IMR-90 (cell line): ENCODE results near the gene TAF1. TPM values are rescaled to one million over a fixed set of nuclear protein-coding genes. Genes with fewer than 3 reads are reported as not detected.

ENCODE experiments used
- ATAC-seq: fragments of 200-7000 bp; cut with Tn5 transposase; 2 replicates; pipeline ENCODE4 v1.9.1; 2020; ENCODE audit warnings: low read depth, mild to moderate bottlenecking, moderate library complexity
- BruUV-seq: library from RNA; stranded (reverse); fragments of 400-500 nt; replicated peaks from 2 replicates; lab custom pipeline; 2021; lab: Mats Ljungman, UMichigan
- CTCF ChIA-PET: fragments of 300-600 bp; formaldehyde crosslinking; extraction: SDS; loops from one replicate; lab custom pipeline; 2021; ENCODE audit warnings: antibody characterized with exemption; lab: Yijun Ruan, JAX
- POLR2A ChIA-PET: fragments of 300-600 bp; sonication (Branson Sonifier 250); formaldehyde crosslinking; loops from one replicate; lab custom pipeline; 2022; ENCODE audit warnings: antibody characterized with exemption; ENCODE audit not compliant: unreplicated experiment; lab: Charles Lee
- DNase-seq: peaks from one replicate; pipeline ENCODE4 v3.0.0; 2013
- H2AFZ ChIP-seq: replicated peaks from 2 replicates; pipeline ENCODE3; 2013; ENCODE audit warnings: low read length, mild to moderate bottlenecking; ENCODE audit not compliant: poor library complexity
- H2AK5ac ChIP-seq: 2 replicates; pipeline ENCODE4 v1.6.1; 2013; ENCODE audit warnings: low read depth, low read length, inconsistent platforms
- H2AK9ac ChIP-seq: replicated peaks from 2 replicates; pipeline ENCODE3; 2013; ENCODE audit warnings: mild to moderate bottlenecking, low read depth, low read length, moderate library complexity; ENCODE audit not compliant: poor library complexity
- H2BK120ac ChIP-seq: 2 replicates; pipeline ENCODE4 v1.6.1; 2013; ENCODE audit warnings: low read depth, low read length, inconsistent platforms
- H2BK15ac ChIP-seq: 3 replicates; pipeline ENCODE4 v1.6.1; 2013; ENCODE audit warnings: low read depth, low read length, inconsistent platforms
- H2BK20ac ChIP-seq: 2 replicates; pipeline ENCODE4 v1.6.1; 2013; ENCODE audit warnings: low read depth, mild to moderate bottlenecking, inconsistent platforms, low read length, moderate library complexity
- H2BK5ac ChIP-seq: 2 replicates; pipeline ENCODE4 v1.6.1; 2013; ENCODE audit warnings: mild to moderate bottlenecking, low read depth, low read length, inconsistent platforms; ENCODE audit not compliant: poor library complexity, severe bottlenecking
- H3K14ac ChIP-seq: replicated peaks from 2 replicates; pipeline ENCODE4 v1.6.1; 2013; ENCODE audit warnings: low read depth, low read length, inconsistent platforms
- H3K18ac ChIP-seq: 2 replicates; pipeline ENCODE4 v1.6.1; 2013; ENCODE audit warnings: low read depth, low read length, control low read depth
- H3K23ac ChIP-seq: 2 replicates; pipeline ENCODE4 v1.6.1; 2013; ENCODE audit warnings: low read depth, low read length, inconsistent platforms
- H3K27ac ChIP-seq: 2 replicates; pipeline ENCODE4 v1.5.1; 2013; ENCODE audit warnings: mild to moderate bottlenecking, control low read depth, low read length; ENCODE audit not compliant: insufficient read depth
- H3K27me3 ChIP-seq: 2 replicates; pipeline ENCODE4 v1.6.1; 2013; ENCODE audit warnings: low read length; ENCODE audit not compliant: control insufficient read depth, insufficient read depth
- H3K36me3 ChIP-seq: 2 replicates; pipeline ENCODE4 v1.6.1; 2013; ENCODE audit warnings: low read length, mixed read lengths; ENCODE audit not compliant: control insufficient read depth, insufficient read depth
- H3K4ac ChIP-seq: 2 replicates; pipeline ENCODE4 v1.6.1; 2013; ENCODE audit warnings: low read depth, low read length, inconsistent platforms
- H3K4me1 ChIP-seq: 2 replicates; pipeline ENCODE4 v1.6.1; 2013; ENCODE audit warnings: low read length, mixed read lengths; ENCODE audit not compliant: control insufficient read depth, insufficient read depth
- H3K4me2 ChIP-seq: 2 replicates; pipeline ENCODE4 v1.6.1; 2013; ENCODE audit warnings: low read depth, mild to moderate bottlenecking, control low read depth, low read length, moderate library complexity
- H3K4me3 ChIP-seq: 2 replicates; pipeline ENCODE4 v1.5.1; 2013; ENCODE audit warnings: low read depth, mild to moderate bottlenecking, control low read depth, low read length, moderate library complexity; ENCODE audit not compliant: insufficient read depth
- H3K56ac ChIP-seq: 2 replicates; pipeline ENCODE4 v1.6.1; 2013; ENCODE audit warnings: low read length, inconsistent platforms; ENCODE audit not compliant: insufficient read depth; ENCODE audit errors: extremely low read depth
- H3K79me1 ChIP-seq, 2 experiments: 2 replicates each; pipeline ENCODE4 v1.6.1; 2013; ENCODE audit warnings: low read length in 2 of 2, inconsistent platforms in 1 of 2, low read depth in 1 of 2
- H3K9ac ChIP-seq: 2 replicates; pipeline ENCODE4 v1.6.1; 2013; ENCODE audit warnings: low read depth, low read length, control low read depth
- H3K9me1 ChIP-seq: 2 replicates; pipeline ENCODE4 v1.6.1; 2013; ENCODE audit warnings: low read length, inconsistent platforms; ENCODE audit not compliant: insufficient read depth
- H3K9me3 ChIP-seq: 2 replicates; pipeline ENCODE4 v1.6.1; 2013; ENCODE audit warnings: low read length; ENCODE audit not compliant: control insufficient read depth, insufficient read depth
- H4K20me1 ChIP-seq: 2 replicates; pipeline ENCODE4 v1.6.1; 2013; ENCODE audit warnings: low read length, inconsistent platforms; ENCODE audit not compliant: insufficient read depth
- H4K5ac ChIP-seq: 2 replicates; pipeline ENCODE4 v1.6.1; 2013; ENCODE audit warnings: mild to moderate bottlenecking, low read depth, low read length, control low read depth
- H4K8ac ChIP-seq, 2 experiments: 2 replicates each; pipeline ENCODE4 v1.6.1; 2013; ENCODE audit warnings: low read depth in 2 of 2, low read length in 2 of 2, control low read depth in 1 of 2, inconsistent platforms in 1 of 2
- H4K91ac ChIP-seq: 2 replicates; pipeline ENCODE4 v1.6.1; 2013; ENCODE audit warnings: low read depth, low read length, inconsistent platforms; ENCODE audit not compliant: insufficient read depth
- CEBPB ChIP-seq: IDR thresholded peaks from 2 replicates; pipeline ENCODE4 v1.6.1; 2012; ENCODE audit warnings: low read depth, low read length, improper control_type of control experiment
- FOS ChIP-seq: fragments of 150-350 bp; IDR thresholded peaks from 2 replicates; pipeline ENCODE4 v1.6.1; 2016; ENCODE audit warnings: low read depth, low read length
- WGBS, 2 experiments: methylation state at CpG; one replicate each; pipeline versions ENCODE4 v1.1.5 to v1.1.7; 2013; ENCODE audit warnings: missing lambda C conversion rate in 2 of 2; ENCODE audit not compliant: insufficient read length in 1 of 2; ENCODE audit errors: extremely low coverage in 2 of 2; 5-methylcytosine and 5-hydroxymethylcytosine counted together
- dilution Hi-C: fragments of 300-500 bp; cut with HindIII; formaldehyde crosslinking; loops from one replicate; pipeline ENCODE4 v1.14.3; 2018; ENCODE audit warnings: low sequenced_read_pairs; ENCODE audit not compliant: unreplicated experiment
- in situ Hi-C: fragments of 300-500 bp; cut with MboI; formaldehyde crosslinking; loops from 3 replicates; pipeline ENCODE4 v1.14.3; 2019; ENCODE audit warnings: low sequenced_read_pairs, inconsistent platforms, mixed read lengths
- intact Hi-C: fragments of 100-400 bp; cut with micrococcal nuclease; formaldehyde crosslinking; loops from 2 replicates; pipeline ENCODE4 v1.10.0; 2022
- polyA plus RNA-seq, 3 experiments: library from polyadenylated mRNA; depleted of rRNA; stranded (reverse); fragments of >200 nt; gene quantifications; 2 replicates each; pipeline ENCODE4 v1.2.3, GENCODE V29; 2012; ENCODE audit warnings: low replicate concordance in 1 of 3
- total RNA-seq: library from RNA; depleted of rRNA; stranded (reverse); fragments of >200 nt; gene quantifications from 2 replicates; pipeline ENCODE4 v1.2.3, GENCODE V29; 2012

TAF1 gene
- total and polyA plus RNA-seq, 2 of the 4 experiments (the other 2 are of a cell fraction), result 15.7 to 25.5 TPM

GRCh38 chrX:71320126-71320525, 46.0 kb upstream of the TAF1 start:
- Histone ChIP-seq H4K20me1 (no peaks in the 10 kb centered on the region), H3K14ac (no peak overlapping the region), H2BK120ac (no peak overlapping the region), H3K18ac (no peak overlapping the region), H3K9ac (no peak overlapping the region), H3K4me1 (peaks cover 2% of the 10 kb centered on the region; the same call in 1 of the 2 replicates), H3K4ac (no peak overlapping the region), H2BK5ac (no peak overlapping the region), H4K91ac (no peak overlapping the region), H2BK15ac (no peak overlapping the region), H3K23ac (no peak overlapping the region), H3K27ac (no peak overlapping the region), H3K4me3 (no peak overlapping the region), H3K36me3 (0 out of 2 replicates have a peak, but pooled peaks cover 2% of the 10 kb centered on the region), H2AK5ac (no peak overlapping the region), H3K79me1 (no peaks in the 10 kb centered on the region), H2AK9ac (no peak overlapping the region), H4K5ac (no peak overlapping the region), H3K9me1 (no peaks in the 10 kb centered on the region), H2AFZ (no peak overlapping the region), H3K9me3 (no peaks in the 10 kb centered on the region), H3K27me3 (no peaks in the 10 kb centered on the region), H3K56ac (no peak overlapping the region), H3K4me2 (no peak overlapping the region), H2BK20ac (no peak overlapping the region), H4K8ac (no peak overlapping the region)
- ChIA-PET CTCF (no interaction called here), POLR2A (no interaction called here)
- ATAC-seq (no peak), DNase-seq (no peak)
- no TSS peak for BruUV-seq
- dilution Hi-C loops (no loop called here), intact Hi-C loops (no loop called here), in situ Hi-C loops (no loop called here)
- 60% methylated on average over 1 of the region's 1 CpG; no CpG with 5 or more reads in 1 of the 2 experiments for WGBS, 2 experiments
- TF ChIP-seq CEBPB (no peak), FOS (no peak)
